Fibroblast of skin of back (primary cell): Measurements from ENCODE around the gene SCUBE3. TPM values are rescaled to one million over a fixed set of nuclear protein-coding genes. Genes with fewer than 3 reads are reported as not detected.
A peak's percentile ranks its signal among the peaks of the same experiment; 100 is the strongest.

ENCODE experiments used
- DNase-seq: peaks from one replicate; pipeline ENCODE4 v3.0.0-alpha.2; 2013
- polyA plus RNA-seq, 2 experiments: library from polyadenylated mRNA; unstranded; fragments of 120-200 nt; gene quantifications; one replicate each; pipeline ENCODE4 v1.2.1, GENCODE V29; 2013; ENCODE audit not compliant: insufficient read length in 2 of 2

Gene SCUBE3
- 81.5 TPM for polyA plus RNA-seq (2013, experiment 1 of 2; ENCODE audit: insufficient read length)
- polyA plus RNA-seq (2013, experiment 2 of 2; ENCODE audit: insufficient read length) = 62.4 TPM

DNA sequence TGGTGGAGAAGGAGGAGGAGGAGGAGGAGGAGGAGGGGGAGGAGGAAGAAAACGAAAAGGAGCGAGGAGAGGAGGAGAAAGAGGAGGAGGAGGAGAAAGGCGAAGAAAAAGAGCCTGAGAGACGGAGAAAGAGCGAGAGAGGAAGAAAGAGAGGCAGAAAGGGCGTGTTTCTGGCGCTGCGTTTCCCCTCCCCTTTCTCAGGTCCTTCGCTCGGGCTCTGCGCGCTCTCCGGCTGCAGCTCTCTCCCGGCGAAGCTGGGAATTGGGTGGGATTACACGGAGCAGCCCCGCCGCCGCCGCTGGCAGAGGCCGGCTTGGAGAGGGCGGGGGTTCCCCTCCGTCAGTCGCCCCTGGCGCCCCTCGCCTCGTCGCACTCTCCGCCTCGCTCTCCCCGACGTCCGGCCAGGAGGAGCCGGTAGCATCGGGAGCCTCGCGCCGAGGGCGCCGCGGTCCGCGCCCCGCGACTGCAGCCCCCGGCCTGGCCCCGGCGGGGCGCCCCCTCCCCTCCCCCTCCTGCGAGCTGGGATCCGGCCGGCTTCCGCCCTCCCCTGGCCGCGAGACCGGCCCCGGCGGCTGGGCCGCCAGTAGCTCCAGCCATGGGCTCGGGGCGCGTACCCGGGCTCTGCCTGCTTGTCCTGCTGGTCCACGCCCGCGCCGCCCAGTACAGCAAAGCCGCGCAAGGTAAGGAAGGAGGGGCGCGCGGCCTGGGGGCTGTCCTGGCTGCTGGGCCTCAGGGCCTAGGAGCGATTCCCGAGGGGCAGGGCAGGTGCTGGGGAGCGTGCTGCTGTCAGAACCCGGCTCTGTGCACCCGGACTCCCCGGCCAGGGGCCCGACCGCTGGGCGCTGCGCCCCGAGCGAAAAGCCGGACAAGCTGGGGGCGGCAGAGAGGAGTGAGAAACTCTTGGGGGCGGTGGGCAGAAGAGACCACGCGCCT lies at the start of gene SCUBE3:
Gene SCUBE3, plus strand, starts transcription at position 133 of the 933 bp plus-strand sequence. Its CDS starts 463 bp downstream, at position 596.
- peak; percentile 70 for DNase-seq

DNA sequence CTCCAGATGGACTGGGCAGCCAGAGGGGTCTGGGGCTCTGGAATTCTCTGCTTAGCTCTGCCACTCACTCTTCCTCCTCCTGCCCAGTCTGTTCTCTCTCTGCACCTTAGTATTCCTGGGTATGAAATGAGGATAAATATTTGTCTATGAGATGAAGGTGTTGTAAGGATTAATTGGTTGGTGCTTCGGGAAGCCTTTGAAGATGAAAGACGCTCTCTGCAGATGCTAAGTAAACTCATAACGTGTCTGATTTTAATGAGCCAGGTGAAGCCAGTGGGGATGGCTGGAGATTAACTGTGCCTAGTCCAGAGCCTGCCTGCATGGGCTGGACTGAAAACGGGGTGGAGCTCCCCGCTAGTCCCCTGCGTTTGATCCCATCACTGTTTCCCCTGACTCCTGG lies 49.5 kb upstream of the SCUBE3 start:
- no peak for DNase-seq

DNA sequence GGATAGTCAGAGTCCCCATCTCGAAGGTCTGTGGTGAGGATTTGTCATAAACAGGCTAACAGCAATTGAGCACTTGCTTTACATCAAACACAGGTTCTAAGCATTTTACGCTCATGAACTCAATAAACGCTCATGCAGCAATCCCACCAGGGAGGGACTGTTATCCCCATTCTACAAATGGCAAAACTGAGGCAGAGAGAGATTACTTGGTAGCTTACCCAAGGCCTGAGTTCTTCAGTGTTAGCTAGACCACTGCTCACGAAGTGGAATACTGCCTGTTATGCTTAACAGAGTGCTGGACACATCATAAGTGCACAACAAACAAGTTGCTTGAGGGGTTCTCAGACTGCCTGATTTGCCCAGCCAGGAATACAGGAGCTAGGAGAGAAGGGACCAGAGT lies 48.9 kb upstream of the SCUBE3 start:
- no peak for DNase-seq

DNA sequence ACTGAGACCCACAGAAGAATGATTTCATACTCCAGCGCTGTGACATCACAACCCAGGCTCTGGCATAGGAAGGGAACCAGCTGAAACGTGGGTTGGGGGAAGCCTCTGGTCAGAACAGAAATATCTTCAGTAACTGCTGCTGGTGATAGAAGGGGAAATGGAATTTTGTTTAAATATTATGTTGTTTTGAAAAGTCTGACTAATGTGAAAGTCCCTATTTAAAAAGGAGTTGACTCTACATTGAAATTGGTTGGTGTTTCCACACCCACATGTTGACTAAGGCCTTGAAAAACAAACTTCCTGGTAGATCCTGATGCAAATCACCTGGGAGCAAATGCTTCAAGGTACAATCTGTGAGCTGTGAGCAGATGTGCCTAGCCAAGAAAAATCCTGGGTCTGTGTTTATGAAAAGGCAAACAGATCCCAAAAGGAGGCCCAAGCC lies 48.1 kb upstream of the SCUBE3 start:
- DNase-seq = no peak

DNA sequence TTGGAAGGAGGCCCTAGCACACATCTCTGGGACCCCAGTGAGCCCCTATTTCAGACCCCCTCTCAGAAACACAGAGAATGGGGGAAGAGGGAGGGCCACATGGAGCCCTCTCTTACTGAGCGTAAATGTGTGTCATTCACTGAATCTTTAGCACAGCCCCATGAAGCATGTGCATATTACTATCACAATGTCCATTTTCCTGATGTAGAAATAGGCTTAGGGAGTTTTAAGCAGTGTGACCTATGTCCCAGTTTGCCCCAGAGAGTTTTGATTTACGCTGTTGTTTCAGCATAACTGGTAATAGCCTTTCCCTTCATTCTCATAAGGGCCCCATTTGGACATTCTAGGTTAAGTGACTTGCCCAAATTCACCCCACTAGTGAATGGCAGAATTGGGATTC lies 47.6 kb upstream of the SCUBE3 start:
- DNase-seq = no peak

DNA sequence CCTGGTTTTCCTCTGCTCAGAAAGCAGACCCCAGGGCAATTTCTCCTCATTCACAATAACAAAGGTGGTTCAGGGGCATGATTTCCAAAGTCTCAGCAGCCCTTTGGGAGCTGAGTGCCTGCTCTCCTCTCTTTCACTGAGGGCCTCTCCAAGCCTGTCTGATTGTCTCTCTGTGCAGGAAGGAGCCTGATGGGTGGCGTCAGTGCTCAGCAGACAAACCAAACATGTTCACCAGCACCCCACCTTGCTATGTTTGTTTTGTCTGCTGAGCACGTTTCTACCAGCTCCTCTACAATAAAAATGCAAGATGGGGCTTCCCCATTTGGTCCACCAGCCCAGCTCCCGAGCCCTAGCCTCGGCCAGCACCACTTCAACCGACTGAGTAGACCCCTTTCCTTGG lies 47.2 kb upstream of the SCUBE3 start:
- DNase-seq = no peak

DNA sequence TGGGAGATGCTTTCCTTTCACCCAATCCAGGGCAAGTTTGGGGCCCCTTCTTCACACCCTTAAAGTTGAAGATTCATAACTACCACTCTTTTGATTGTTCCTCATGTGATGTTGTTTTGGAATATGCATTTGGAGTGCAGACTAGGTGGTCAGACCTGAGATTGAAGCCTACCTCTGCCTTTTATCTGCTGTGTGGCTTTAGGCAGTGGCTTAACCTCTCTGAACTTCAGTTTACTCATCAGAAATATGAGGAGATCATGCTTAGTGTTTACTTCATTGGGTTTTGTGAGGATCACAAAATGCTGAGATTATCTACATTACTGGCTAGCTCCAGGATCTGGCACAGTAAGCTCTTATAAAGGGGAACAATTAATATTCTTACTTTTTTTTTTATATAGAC lies 46.3 kb upstream of the SCUBE3 start:
- DNase-seq = no peak

DNA sequence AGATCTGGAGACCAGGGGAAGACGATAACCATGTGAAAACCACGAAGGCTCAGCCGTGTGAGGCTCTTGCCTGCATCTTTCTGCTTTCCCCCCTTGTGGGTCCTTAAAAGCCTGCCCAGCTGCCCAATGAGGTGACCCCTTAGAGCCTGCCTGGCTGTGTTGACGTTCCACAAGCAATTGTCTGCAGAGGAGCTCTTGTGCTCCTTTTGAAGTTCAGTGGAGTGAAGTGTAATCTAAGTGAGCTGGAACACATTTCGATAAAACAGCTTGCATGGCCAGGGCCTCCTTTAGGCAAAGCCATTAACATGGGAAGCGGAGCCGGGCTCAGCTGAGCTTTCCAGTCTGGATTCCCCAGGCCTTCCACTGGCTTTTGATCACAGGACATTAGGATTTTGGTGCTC lies 45.3 kb upstream of the SCUBE3 start:
- no peak for DNase-seq

DNA sequence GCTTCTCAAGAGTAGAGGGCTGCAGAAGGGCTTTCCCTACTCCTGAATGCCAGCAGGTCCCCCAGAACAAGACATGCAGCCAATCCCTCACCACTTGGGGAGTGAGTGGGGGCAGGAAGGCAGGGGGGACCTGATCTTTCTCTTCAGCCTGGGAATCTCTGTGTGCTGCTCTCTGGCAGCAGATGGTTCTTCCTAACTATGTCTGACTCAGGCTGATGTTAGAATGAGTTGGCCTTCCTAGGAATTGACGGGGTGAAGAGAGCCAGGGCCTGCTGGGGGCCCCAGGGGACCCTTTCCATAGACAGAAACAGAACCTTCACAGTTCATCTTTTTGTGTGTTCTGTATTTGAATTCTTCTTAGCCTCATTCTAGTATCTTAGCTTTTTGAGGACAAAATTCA lies 43.6 kb upstream of the SCUBE3 start:
- peak; percentile 84 for DNase-seq

DNA sequence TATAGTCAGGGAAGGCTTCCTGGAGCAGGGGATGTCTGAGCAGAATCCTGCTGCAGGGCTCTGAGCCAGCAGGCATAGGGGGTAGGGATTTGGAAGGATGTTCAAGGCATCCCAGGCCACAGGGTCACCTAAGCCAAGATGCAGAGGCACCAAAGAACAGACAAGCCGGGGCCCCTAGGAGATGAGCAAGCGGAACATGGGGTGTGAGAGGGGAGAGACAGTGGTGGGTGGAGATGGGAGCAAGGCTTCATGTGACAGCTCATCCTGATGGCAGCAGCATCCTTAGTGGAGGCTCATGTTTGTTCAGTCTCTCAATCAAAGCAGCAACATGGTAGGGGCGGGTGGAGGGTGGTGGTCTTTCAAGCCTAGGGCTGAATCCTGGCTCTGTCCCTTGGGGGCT lies 42.9 kb upstream of the SCUBE3 start:
- no peak for DNase-seq

DNA sequence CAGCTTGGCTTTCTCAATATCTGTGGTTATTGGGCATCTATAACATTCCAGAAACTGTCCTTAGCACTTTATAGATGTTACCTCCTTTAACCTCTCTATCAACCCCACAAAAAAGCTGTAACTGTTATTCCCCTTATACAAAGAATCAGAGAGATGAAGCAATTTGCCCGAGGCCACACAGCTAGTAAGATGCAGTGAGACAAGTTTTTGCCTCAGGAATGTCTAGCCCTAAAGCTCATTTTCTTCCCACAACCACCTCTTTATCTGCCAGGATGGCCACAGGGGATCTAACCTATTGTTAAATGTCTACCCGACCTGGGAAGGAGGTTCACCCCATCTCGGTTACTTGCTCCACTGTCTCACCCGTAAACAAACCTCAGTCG lies 40.7 kb upstream of the SCUBE3 start:
- no peak for DNase-seq

DNA sequence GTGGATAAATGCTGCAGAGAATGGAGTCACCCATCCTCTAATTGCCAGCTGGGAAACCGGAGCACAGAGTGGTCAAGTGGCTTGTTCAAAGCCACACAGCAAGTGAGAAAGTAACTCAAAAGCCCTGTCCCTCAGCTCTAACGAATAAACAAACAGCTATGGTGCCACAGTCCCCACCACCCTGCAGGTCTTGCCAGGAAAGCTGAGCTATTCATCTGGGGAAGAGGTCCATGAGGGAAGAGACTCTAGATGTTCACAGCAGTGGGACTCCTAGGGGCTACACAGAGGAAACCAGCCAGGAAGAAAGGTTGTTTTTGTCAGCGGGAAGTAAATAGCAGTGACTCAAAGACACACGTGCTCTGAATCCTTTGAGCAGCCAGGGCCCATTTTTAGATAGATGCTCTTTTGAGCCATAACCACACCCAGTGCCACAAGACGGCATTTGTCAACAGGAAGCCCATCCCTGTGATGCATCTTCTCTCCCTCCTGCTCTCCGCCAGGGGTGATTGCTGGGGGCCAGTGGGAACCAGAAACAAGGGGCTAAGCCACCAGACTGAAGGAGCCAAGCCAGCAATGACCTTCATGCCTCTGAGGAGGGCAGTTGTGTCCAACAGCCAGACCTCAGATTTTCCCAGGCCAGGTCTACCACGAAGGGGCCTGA lies 40.2 kb upstream of the SCUBE3 start:
- DNase-seq = peak; percentile 61

DNA sequence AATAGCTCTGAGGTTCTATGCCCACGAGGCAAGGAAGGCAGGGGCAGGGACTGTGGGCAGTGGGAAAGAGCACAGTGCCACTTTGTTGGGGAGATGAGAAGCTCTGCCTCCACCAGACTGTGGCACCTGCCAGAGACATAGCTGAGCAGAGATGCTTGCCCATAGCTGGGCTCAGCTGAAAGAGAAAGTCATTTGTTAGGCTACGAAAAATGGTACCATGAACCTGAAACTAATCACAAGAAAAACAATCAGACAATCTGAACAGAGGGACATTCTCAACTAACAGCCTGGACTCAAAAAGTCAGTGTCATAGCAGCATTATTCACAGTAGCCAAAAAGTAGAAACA lies 39.7 kb upstream of the SCUBE3 start:
- no peak for DNase-seq

DNA sequence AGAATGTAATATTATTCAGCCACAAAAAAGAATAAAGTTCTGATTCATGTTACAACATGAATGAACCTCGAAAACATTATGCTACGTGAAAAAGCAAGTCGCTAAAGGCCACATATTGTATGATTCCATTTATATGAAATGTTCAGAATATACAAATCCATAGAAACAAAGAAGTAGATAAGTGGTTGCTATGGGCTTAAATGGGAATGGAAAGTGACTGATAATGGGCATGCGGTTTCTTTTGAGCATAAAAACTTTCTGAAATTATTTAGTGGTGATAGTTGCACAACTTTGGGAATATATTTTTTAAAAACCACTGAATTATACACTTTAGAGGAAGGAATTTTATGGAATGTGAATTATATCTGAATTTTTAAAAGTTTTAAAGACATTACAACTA lies 39.3 kb upstream of the SCUBE3 start:
- no peak for DNase-seq

DNA sequence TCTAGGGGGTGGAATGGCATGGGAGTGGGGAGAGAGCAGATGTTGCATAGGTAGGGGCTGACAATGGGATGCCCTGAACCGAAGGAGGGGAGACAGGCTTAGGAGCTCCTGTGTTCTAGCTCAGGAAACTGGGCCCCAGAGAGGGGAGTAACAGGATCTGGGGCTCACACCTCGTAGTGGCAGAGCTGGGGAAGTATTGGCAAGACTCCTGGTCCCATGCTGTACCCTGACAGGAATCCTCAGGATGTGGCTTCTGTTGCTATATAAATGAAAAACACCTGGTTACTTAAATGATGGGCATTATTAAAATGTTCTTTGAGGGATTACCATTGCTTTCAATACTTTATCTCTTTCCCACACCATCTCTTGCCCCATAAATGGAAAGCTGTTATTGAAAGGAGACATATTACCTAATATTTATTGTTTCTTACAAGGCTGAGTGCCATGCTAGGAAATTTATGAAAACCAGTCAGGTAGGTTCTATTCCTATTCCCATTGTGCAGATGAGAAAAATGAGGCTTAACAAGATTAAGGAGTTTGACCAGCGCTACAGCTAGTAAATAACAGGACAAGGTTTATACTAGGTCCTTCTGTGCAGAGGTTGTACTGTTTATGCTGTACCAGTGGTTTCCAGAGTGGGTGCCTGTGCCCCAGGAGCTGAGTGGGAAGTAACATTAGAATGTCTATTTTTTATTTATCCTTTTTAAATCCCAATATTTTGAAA lies 37.3 kb upstream of the SCUBE3 start:
- DNase-seq = no peak

DNA sequence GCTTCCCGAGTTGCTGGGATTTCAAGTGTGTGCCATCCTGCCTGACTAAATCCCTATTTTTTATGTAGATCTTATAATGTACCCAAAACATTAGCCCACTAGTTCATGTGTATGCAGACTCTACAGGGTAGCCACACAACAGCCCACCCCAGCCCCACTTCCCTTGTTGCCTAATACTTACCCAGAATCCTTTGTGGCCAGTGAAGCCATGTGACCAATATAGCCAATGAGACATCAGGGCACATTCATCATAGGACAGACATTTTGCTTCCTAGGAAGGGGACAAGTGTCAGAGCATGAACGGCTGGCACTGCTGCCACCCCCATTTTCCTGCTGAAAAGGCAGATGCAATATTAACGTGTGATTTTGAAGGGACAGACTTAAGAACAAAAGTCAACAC lies 36.6 kb upstream of the SCUBE3 start:
- DNase-seq = peak; percentile 38

DNA sequence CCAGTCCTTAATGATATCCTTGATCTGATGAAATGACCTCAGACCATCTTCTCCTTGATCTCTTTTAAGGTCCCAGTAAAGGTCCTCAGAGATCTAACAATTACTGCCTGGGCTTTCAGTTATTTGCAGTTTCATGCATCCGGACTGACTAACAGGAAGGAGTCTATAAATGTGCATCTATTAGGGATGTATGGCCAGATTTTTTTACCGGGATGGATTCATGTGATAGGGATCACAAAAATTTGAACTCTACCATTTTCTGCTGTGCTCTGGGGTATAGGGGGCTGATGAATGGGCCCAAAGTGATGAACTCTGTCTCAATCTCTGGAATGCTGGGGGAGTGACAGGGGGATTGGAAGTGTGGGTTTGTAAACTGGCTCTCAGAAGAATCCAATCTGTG lies 36.2 kb upstream of the SCUBE3 start:
- peak; percentile 78 for DNase-seq

DNA sequence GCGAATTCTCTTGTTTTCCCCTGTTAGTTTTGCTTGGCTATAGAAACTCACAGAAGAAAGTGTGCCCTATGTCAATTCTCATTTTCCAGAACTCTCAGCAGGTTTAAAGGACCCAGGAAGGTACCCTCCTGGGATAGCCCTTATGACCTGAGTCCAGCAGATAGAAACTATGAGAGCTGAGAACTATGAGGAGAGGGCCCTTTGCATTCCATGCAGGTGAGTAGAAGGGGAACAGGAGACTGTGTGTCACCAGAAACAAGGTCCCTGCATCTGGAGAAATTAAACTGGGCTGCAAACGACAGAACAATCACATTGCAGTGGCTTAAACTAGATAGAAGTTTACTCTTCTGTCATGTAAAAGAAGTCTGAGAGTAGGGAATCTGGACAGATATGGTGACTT lies 35.7 kb upstream of the SCUBE3 start:
- DNase-seq = no peak

DNA sequence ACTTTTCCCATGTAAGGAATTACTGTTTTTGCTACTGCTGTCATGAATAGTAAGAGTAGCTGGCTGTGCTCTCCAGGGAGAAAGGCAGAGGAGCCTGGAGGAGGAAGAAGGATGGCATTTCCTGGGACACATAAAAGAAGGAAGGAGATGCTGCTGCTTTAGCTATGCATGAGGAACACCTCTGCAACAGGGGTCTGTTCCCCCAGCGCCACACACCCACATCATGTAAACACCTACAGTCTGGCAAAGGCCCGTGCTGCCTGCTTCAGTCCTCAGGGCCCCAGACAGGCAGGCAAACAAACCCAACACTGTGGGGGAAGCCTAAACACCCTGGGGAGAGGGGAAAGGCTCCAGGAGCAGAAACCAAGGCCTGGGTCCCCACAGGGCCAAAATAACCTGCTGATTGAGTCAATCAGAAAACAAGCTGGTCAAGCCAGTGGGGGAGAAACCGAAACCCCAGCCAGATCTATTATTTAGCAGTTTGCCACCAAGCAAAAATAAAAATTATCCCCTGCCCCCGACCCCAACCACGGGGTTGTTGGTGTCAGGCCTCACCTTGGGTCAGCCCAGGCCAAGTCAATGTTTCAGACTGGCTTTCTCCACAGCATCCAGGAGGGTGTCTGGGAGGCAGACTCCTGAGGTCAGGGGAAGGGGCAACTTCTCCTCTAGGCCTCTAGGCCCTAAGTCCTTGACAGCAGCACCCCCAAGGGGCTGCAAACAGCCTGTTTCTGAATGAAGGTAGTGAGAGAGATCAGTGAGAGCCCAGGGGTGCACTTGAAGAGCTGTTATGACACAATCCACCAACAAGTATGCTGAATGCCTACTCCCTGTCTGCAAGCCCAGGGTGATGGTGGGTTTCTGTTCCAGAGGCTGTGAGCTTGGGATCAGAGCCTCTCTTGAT lies 34.6 kb upstream of the SCUBE3 start:
- peak; percentile 44 for DNase-seq

DNA sequence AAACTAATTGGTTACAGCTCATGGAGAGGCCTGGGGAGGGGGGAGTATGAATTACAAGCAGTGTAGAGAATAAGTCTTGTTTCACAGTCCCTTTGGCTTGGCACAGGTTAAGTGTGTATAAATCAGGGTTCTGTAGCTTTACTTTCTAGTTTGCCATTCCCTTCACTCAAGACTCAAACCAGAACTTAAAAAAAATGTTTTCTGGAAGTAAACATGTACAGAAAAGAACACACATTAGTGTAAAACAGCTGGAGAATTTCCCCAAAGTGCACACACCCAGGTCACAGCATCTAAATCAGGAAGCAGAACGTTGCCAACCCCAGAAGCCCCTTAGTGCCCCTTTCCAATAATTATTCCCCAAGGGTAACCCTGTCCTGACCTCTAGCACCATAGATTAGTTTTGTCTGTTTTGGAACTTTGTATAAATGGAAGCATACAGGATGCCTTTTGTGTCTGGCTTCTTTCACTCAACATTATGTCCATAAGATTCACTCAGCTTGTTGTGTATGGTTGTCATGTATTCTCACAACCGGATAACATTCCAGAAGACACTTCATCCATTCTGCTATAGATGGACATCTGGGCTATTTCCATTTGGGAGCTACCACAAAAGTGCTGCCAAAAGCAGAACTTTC lies 33.7 kb upstream of the SCUBE3 start:
- DNase-seq = no peak

DNA sequence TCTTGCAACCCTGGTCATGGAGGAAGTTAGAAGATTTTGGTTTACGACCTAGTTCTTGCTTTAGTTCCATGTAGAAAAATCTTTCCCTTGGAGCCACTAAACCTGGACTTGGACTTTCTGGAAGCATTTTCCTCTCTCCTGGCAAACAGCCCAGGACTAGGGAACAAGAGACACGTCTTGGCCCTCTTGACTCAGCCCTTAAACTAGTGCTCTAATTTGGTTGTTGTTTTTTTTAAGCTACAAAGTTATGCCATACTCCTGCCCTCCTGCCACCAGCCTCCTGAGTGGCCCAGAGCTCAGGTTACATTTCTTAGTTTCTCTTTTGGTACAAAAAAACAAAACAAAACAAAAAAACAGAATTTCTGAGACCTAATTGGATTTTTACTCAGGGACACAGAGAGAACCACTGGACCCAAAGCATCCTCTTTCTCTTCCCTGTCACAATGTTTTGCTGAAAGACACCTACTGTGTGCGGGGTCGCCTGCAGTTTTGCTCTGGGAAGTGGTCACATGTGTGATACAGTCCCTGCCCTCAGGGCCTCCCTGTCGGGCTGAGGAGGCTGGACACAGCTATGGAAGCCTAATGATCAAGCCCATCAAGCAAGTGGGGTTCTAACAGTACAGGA lies 32.3 kb upstream of the SCUBE3 start:
- DNase-seq = peak; percentile 91
